Prostate gland (tissue), 2 donors: ENCODE measurements around the gene MCEE.

Experiments
- CTCF ChIP-seq, 4 experiments: fragments of 200-600 bp in 2 of 4; fragments of 450-650 bp in 2 of 4; sonication (generic) in 2 of 4; IDR thresholded peaks; 1 replicate in 3 of 4; 2 replicates in 1 of 4; pipeline ENCODE4 v1.5.1; 2016 to 2019; ENCODE audit warnings: antibody characterized with exemption in 4 of 4, mild to moderate bottlenecking in 2 of 4, moderate library complexity in 2 of 4
- POLR2AphosphoS5 ChIP-seq: sonication (generic); formaldehyde crosslinking; IDR thresholded peaks from one replicate; pipeline ENCODE4 v1.6.1; 2017; ENCODE audit warnings: antibody characterized with exemption

DNA sequence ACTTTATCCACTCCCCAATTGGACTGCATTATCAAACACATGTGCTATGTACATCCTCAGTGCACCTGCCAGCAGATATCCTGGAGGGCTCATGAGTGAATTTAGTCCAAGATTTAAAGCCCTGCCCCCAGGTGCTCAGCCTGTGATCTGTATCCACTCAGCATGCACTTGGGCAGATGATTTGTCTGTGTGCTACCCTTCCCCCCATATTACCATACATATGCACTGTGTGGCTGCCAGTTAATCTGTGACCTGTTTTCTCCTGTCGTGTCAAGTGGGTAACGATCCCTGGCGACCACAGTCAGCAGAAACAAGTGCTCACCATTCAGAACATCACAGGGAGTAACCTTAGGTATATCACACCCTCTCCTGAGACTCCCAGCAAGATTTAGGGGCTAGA lies 51.4 kb downstream of the MCEE start:
- TF ChIP-seq CTCF (IDR thresholded peaks at IDR 0.05) (no peak), POLR2AphosphoS5 (no peak)
